Osteocyte (in vitro differentiated cells): Measurements from ENCODE around the gene ATP10B. TPM values are rescaled to one million over a fixed set of nuclear protein-coding genes. Genes with fewer than 3 reads are reported as not detected.

Source experiments
- DNase-seq: peaks from one replicate; pipeline ENCODE4 v3.0.0; 2021; ENCODE audit warnings: mixed read lengths; ENCODE audit not compliant: unreplicated experiment; ENCODE audit errors: extremely low spot score
- H3K27ac Mint-ChIP-seq: one replicate; pipeline ENCODE4 v1.8.0; 2021; ENCODE audit warnings: mild to moderate bottlenecking, mixed read lengths; ENCODE audit not compliant: unreplicated experiment
- H3K27me3 Mint-ChIP-seq: one replicate; pipeline ENCODE4 v1.8.0; 2021; ENCODE audit warnings: mixed read lengths; ENCODE audit not compliant: unreplicated experiment
- H3K36me3 Mint-ChIP-seq: one replicate; pipeline ENCODE4 v1.8.0; 2021; ENCODE audit warnings: mixed read lengths; ENCODE audit not compliant: unreplicated experiment
- H3K4me1 Mint-ChIP-seq: one replicate; pipeline ENCODE4 v1.8.0; 2021; ENCODE audit warnings: mixed read lengths; ENCODE audit not compliant: unreplicated experiment
- H3K4me3 Mint-ChIP-seq: one replicate; pipeline ENCODE4 v1.8.0; 2021; ENCODE audit warnings: mild to moderate bottlenecking, moderate library complexity, mixed read lengths; ENCODE audit not compliant: unreplicated experiment
- H3K9me3 Mint-ChIP-seq: one replicate; pipeline ENCODE4 v1.8.0; 2021; ENCODE audit warnings: mixed read lengths; ENCODE audit not compliant: unreplicated experiment
- total RNA-seq: library from RNA; stranded (reverse); gene quantifications from 2 replicates; pipeline ENCODE4 v1.2.1, GENCODE V29; 2021
- TF ChIP-seq, protein P1 (sequence below): fragments of 200-600 bp; sonication (generic); IDR thresholded peaks from 2 replicates; pipeline ENCODE4 v1.5.0; 2021; ENCODE audit warnings: antibody characterized with exemption, mild to moderate bottlenecking, moderate library complexity

The ATP10B gene
- total RNA-seq, 1 donor from 2014 or later: not detected

DNA sequence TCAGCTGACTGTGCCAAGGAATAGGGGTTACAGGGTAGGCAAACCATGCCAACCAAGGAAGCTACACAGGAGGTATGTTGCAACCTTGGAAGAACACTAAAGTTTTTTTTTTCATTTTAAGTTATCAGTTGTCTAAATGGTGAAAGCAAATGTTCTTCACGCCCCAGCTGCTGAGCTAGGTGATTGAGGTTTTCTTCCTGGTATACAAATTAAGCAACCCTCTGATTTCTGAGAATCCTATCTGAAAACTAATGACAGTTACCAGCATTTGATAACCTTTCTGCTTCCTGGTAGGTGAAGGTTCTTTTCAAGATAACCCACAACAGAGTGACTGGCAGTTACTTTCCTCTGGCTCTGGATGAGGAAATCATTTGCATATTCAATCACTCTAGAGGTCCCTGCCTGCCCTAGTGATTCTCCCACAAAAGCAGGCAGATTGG is 194.9 kb downstream of the ATP10B start:
- Mint-ChIP-seq H3K27me3 (no peaks in the 10 kb centered on the region), H3K4me1 (no peaks in the 10 kb centered on the region), H3K9me3 (no peaks in the 10 kb centered on the region), H3K27ac (no peak overlapping the region), H3K4me3 (no peak overlapping the region), H3K36me3 (no peaks in the 10 kb centered on the region)
- DNase-seq: no peak
- TF ChIP-seq, protein P1, sequence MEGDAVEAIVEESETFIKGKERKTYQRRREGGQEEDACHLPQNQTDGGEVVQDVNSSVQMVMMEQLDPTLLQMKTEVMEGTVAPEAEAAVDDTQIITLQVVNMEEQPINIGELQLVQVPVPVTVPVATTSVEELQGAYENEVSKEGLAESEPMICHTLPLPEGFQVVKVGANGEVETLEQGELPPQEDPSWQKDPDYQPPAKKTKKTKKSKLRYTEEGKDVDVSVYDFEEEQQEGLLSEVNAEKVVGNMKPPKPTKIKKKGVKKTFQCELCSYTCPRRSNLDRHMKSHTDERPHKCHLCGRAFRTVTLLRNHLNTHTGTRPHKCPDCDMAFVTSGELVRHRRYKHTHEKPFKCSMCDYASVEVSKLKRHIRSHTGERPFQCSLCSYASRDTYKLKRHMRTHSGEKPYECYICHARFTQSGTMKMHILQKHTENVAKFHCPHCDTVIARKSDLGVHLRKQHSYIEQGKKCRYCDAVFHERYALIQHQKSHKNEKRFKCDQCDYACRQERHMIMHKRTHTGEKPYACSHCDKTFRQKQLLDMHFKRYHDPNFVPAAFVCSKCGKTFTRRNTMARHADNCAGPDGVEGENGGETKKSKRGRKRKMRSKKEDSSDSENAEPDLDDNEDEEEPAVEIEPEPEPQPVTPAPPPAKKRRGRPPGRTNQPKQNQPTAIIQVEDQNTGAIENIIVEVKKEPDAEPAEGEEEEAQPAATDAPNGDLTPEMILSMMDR: no peak

DNA sequence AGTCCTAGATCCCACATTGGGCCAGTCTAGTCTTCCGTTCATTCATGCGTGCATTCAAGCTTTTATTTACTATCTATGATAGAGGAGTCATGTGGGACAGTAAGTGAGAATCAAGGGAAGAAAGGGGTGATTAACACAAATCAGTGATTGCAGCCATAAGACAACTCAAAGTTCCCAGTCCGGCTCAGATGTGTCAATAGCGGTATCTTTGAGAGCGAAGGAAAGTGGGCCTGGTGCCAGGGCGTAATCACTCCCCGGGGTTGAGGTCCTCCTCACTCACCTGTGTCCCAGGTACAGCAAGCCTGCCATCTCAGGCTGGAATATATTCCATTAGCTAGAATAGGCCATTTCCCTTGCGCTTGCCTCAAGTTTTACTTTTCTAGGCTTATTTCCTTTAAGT is 196.3 kb downstream of the ATP10B start:
- no peaks in the 10 kb centered on the region for H3K27me3 Mint-ChIP-seq
- no peak overlapping the region for H3K4me3 Mint-ChIP-seq
- TF ChIP-seq, protein P1: no peak
- no peak for DNase-seq
- no peak overlapping the region for H3K27ac Mint-ChIP-seq
- H3K36me3 Mint-ChIP-seq: no peaks in the 10 kb centered on the region
- no peaks in the 10 kb centered on the region for H3K9me3 Mint-ChIP-seq
- no peaks in the 10 kb centered on the region for H3K4me1 Mint-ChIP-seq

DNA sequence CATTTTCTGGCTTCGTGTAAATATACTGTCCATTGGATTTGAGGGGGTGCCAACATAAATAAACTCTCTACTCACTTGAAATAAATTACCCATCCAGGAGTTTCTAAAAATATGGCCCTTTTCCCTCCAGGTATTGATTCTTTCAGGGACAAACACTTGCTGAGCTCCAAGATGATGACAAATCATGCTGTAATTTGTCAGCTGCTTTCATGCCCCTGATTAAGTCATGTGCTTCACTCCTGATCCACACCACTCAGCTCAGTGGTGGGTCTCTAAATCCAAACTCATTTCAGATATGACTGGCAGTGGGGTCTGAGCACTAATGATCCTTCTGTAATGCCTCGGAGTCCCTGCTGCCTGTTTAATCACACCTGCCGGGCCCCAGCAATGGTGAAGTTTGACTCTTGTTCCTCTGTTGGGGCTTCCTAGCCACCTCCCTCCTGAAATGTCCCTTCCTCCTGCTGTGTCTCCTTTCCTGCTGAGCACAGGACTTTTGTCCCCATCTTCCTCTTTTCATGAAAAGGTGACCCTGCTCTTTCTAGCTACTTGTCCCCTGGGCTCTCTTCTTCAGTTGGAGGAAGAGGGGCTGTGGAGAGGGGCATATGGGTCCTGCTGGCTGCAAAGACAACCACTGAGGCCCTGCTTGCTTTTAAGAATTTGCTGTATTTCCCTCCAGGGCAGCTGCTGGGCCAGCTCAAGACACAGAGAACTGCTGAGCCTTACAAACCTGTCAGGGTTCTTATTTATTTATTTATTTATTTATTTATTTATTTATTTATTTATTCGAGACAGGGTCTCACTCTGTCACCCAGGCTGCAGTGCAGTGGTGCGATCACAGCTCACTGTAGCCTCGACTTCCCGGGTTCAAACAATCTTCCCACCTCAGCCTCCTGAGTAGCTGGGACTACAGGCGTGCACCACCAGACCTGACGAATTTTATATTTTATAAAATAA is 200.0 kb downstream of the ATP10B start:
- TF ChIP-seq, protein P1: no peak
- Mint-ChIP-seq H3K4me3 (no peak overlapping the region), H3K27me3 (no peaks in the 10 kb centered on the region), H3K4me1 (no peaks in the 10 kb centered on the region), H3K9me3 (no peaks in the 10 kb centered on the region), H3K27ac (no peak overlapping the region), H3K36me3 (no peaks in the 10 kb centered on the region)
- no peak for DNase-seq

DNA sequence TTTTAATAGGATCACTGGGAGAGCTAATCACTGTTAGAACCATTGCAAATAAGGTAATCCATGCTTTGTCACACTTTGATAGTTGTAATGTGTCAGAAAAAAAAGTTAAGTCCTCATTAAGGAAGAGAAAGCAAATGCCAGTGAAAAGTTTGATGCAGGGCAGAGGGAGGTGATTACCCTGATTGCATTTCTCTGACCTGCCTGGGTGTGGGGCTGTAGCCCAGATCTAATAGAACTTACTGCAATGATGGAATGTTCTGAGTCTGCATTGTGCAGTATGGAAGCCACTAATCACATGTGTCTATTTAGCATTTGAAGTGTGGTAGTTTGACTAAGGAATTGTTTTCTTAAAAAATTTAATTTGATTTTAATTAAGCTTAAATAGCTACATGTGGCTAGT is 202.7 kb downstream of the ATP10B start:
- no peak overlapping the region for H3K27ac Mint-ChIP-seq
- no peaks in the 10 kb centered on the region for H3K36me3 Mint-ChIP-seq
- no peak overlapping the region for H3K4me3 Mint-ChIP-seq
- H3K4me1 Mint-ChIP-seq: no peaks in the 10 kb centered on the region
- H3K9me3 Mint-ChIP-seq: no peaks in the 10 kb centered on the region
- no peaks in the 10 kb centered on the region for H3K27me3 Mint-ChIP-seq
- DNase-seq: no peak
- TF ChIP-seq, protein P1: no peak

DNA sequence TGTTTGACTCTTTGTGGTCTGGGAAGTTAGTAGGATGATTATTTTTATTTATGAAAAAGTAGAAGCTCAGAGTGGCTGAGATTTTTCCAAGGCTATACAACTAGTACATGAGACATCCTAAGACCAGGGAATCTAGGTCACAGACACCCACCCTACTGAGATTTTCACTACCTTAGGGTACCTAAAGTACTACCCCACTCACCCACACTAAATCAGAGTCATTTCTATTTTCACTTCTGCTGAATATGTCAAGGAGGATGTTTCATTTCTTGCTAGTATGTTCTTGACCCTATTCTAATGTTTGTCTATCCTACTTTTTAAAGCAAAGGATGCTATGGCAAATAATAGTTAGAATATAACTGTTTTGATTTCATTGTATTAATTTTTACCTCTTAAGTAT is 206.0 kb downstream of the ATP10B start:
- H3K36me3 Mint-ChIP-seq: no peaks in the 10 kb centered on the region
- TF ChIP-seq, protein P1: no peak
- no peaks in the 10 kb centered on the region for H3K27me3 Mint-ChIP-seq
- H3K27ac Mint-ChIP-seq: no peak overlapping the region
- H3K4me3 Mint-ChIP-seq: no peak overlapping the region
- H3K4me1 Mint-ChIP-seq: no peaks in the 10 kb centered on the region
- no peaks in the 10 kb centered on the region for H3K9me3 Mint-ChIP-seq
- DNase-seq: no peak
